HUES6 (cell line): ENCODE results near the gene HSD17B1.
"Not testable (repeated sequence)": the region's sequence is repeated elsewhere in the genome, so short reads cannot be mapped to it uniquely, and the experiment has no call there.

Source experiments
- H3K27ac ChIP-seq: 2 replicates; pipeline ENCODE4 v1.7.0; 2013; ENCODE audit warnings: low read depth, mild to moderate bottlenecking, low read length, inconsistent platforms
- H3K27me3 ChIP-seq: 2 replicates; pipeline ENCODE4 v1.6.1; 2013; ENCODE audit warnings: low read length; ENCODE audit not compliant: control insufficient read depth, insufficient read depth
- H3K36me3 ChIP-seq: 2 replicates; pipeline ENCODE4 v1.6.1; 2013; ENCODE audit warnings: low read length; ENCODE audit not compliant: control insufficient read depth, insufficient read depth
- H3K4me1 ChIP-seq: 2 replicates; pipeline ENCODE4 v1.6.1; 2013; ENCODE audit warnings: low read length; ENCODE audit not compliant: control insufficient read depth, insufficient read depth
- H3K4me3 ChIP-seq: 2 replicates; pipeline ENCODE4 v1.5.1; 2013; ENCODE audit warnings: low read depth, low read length
- H3K9ac ChIP-seq: one replicate; pipeline ENCODE4 v1.6.1; 2013; ENCODE audit warnings: mild to moderate bottlenecking, low read length
- H3K9me3 ChIP-seq: 2 replicates; pipeline ENCODE4 v1.6.1; 2013; ENCODE audit warnings: low read depth, low read length; ENCODE audit not compliant: control insufficient read depth, insufficient read depth

The HSD17B1 gene, protein sequence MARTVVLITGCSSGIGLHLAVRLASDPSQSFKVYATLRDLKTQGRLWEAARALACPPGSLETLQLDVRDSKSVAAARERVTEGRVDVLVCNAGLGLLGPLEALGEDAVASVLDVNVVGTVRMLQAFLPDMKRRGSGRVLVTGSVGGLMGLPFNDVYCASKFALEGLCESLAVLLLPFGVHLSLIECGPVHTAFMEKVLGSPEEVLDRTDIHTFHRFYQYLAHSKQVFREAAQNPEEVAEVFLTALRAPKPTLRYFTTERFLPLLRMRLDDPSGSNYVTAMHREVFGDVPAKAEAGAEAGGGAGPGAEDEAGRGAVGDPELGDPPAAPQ

DNA sequence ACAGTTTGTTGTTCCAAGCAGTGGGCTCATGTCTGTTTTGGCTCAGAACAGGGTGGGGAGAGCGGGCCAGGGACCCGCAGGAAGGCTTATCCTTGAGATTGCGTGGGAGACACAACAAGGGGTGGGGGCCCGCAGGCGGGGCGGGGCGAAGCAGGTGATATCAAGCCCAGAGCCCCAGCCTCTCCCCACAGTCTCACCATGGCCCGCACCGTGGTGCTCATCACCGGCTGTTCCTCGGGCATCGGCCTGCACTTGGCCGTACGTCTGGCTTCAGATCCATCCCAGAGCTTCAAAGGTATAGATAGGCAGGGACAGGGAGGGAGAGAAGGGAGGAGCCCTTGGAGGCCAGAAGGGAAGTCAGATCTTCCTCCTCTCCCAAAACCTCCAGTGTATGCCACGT, at the start of gene HSD17B1:
Gene HSD17B1, plus strand, starts transcription at position 188 of the 400 bp plus-strand sequence. Its CDS starts 11 bp downstream, at position 199.
- H3K27ac ChIP-seq, H3K9ac ChIP-seq, H3K9me3 ChIP-seq, H3K36me3 ChIP-seq, H3K27me3 ChIP-seq: not testable (repeated sequence)
- Histone ChIP-seq H3K4me3 (peak within 1 kb of the TSS; percentile 95), H3K4me1 (peaks cover 16% of the 10 kb centered on the region)

DNA sequence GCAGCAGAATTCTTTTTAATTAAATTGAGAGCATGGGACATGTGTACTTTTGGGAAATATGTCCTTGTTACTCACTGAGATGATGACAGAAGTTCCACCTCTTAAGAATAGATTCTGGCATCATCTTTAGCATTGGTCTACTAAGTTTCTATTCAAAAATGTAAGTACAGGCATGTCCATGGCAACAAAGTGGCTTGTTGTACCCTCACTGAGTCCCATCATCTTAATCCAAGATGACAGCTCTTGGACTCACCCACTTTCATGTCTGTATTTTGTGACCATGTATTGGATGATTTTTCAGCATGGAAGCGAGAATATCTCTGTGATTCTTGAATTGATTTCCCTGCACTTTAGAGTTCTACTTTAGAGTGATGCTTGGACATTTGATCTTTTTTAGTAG, 49.8 kb upstream of the HSD17B1 start:
- H3K9me3 ChIP-seq, result no peaks in the 10 kb centered on the region
- no peak overlapping the region for H3K9ac ChIP-seq
- no peaks in the 10 kb centered on the region for H3K27me3 ChIP-seq
- H3K36me3 ChIP-seq, result peaks cover 63% of the 10 kb centered on the region
- no peak overlapping the region for H3K4me3 ChIP-seq
- no peak overlapping the region for H3K27ac ChIP-seq
- no peaks in the 10 kb centered on the region for H3K4me1 ChIP-seq

DNA sequence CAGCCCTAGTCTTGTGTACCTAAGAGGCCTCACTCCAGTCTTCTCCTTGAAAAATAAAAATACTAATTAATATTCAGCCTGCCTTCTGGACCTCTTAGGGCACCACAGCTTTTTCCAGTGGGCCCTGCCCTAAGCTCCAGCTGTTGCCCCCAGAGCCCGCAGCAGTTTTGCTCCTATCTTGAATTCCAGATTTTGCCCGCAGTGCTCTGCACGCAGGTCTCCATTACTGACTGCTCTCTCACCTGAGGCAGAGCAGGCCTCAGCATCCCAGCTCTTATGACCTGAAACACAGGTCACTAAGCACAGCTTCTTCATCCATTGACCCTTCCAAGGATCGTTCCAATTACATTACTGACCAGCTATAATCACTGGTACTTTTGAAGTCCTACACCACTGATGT, 45.1 kb upstream of the HSD17B1 start:
- no peak overlapping the region for H3K27ac ChIP-seq
- H3K4me1 ChIP-seq, result no peaks in the 10 kb centered on the region
- H3K4me3 ChIP-seq, result no peak overlapping the region
- H3K9ac ChIP-seq, result no peak overlapping the region
- no peaks in the 10 kb centered on the region for H3K27me3 ChIP-seq
- no peaks in the 10 kb centered on the region for H3K9me3 ChIP-seq
- H3K36me3 ChIP-seq, result peaks cover 52% of the 10 kb centered on the region

DNA sequence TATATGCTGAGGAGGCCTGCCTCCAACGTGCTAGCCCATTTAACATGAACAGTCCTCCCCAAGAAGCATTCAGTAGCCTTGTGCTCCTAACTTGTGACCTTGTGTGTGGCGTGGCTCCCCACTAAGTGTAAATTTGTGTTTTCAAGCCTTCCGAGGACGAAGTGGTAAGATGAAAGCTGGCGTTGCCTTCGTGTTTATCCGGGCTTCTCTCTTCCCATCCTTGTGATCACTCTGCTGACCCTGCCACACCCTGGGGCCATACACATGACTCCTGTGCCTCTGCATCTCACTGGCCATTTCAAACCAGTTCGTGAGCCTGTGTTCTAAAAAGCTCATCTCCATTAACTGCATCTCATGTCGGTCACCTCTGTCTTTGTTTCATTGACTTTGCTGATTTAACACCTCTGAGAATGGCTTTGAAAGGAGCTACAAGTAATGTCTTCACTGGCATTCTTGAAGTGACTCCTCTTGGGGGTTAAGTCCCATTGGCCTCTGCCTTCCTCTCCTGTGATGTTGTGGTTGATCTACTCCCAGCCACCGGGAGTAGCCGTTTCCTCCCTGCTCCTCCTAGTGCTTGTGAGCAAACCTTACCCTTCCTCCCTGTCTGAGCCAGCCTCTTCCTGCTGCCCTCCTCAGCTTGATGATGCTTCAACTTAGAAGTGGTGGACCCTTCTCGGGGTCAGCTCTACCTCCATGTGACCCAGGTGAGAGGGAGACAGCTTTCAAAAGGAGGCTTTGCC, 44.1 kb upstream of the HSD17B1 start:
- Histone ChIP-seq H3K4me1 (no peaks in the 10 kb centered on the region), H3K36me3 (peaks cover 47% of the 10 kb centered on the region)

DNA sequence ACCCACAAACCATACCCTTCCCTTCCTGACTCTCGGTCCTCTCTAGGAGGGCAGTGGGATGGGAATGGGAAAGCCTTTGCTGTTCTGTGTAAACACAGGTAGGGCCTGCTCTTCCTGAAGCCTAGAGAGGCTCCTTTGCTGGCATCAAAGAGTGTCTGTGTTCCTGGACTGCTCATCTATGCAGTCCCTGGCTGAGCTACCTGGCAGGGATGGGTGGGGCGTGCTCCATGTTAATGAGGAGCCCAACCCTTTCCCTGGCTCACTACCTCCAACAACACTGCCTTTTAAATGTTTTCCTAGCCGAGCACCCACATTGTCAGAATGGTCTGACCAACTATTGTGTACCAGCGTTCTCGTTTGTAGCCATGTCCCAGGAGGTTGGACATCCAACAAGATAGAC, 43.3 kb upstream of the HSD17B1 start:
- Histone ChIP-seq H3K9ac (no peak overlapping the region), H3K4me3 (no peak overlapping the region), H3K4me1 (no peaks in the 10 kb centered on the region), H3K36me3 (peaks cover 46% of the 10 kb centered on the region), H3K27me3 (no peaks in the 10 kb centered on the region), H3K27ac (no peak overlapping the region), H3K9me3 (no peaks in the 10 kb centered on the region)

More for the DNA sequence above, 44.1 kb upstream of the HSD17B1 start:
- no peak overlapping the region for H3K9ac ChIP-seq
- H3K27ac ChIP-seq, result no peak overlapping the region
- H3K4me3 ChIP-seq, result no peak overlapping the region
- no peaks in the 10 kb centered on the region for H3K9me3 ChIP-seq
- no peaks in the 10 kb centered on the region for H3K27me3 ChIP-seq

DNA sequence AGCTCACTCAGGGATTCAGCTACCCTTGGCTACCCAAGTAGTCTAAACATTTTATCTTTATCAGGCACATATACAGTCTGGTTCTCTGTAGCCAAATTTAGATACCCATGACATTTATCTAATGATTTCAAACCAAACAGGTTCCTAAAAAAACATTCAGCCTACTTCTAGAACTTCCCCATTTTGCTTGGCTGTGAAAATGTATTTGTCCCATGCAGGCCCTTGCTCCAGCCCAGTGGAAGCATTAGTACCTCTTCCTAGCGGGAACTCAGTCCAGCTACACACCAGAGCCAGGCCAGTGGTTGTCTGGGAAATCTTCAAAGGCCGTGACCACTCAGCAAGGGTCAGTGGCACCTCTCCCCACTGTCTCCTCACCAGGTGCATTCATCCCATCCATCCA, 42.9 kb upstream of the HSD17B1 start:
- Histone ChIP-seq H3K4me1 (no peaks in the 10 kb centered on the region), H3K36me3 (peaks cover 46% of the 10 kb centered on the region), H3K9ac (no peak overlapping the region), H3K9me3 (no peaks in the 10 kb centered on the region), H3K27ac (no peak overlapping the region), H3K4me3 (no peak overlapping the region), H3K27me3 (no peaks in the 10 kb centered on the region)

DNA sequence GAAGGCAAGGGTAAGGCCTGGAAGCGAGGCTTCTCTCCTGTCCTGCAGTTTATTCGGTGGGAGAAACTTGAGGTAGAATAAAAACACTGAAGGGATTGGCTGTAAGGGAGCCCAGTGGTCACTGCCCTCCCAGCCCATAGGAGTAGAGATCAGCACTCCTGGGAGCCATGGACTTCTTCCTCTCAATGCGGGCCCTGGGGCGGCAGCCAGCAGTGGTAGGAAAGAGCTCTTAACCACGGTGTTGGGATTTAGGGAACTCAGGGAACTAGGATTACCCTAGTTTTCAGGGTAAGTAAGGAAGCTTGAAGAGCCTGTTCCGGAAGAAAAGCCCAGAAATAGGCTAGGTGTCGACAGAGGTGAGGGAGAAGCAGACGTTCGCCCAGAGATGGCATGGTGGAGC, 40.5 kb upstream of the HSD17B1 start:
- Histone ChIP-seq H3K27ac (no peak overlapping the region), H3K36me3 (peaks cover 48% of the 10 kb centered on the region), H3K9ac (no peak overlapping the region), H3K27me3 (no peaks in the 10 kb centered on the region), H3K9me3 (no peaks in the 10 kb centered on the region), H3K4me1 (no peaks in the 10 kb centered on the region; the same call in 1 of the 2 replicates), H3K4me3 (no peak overlapping the region)

DNA sequence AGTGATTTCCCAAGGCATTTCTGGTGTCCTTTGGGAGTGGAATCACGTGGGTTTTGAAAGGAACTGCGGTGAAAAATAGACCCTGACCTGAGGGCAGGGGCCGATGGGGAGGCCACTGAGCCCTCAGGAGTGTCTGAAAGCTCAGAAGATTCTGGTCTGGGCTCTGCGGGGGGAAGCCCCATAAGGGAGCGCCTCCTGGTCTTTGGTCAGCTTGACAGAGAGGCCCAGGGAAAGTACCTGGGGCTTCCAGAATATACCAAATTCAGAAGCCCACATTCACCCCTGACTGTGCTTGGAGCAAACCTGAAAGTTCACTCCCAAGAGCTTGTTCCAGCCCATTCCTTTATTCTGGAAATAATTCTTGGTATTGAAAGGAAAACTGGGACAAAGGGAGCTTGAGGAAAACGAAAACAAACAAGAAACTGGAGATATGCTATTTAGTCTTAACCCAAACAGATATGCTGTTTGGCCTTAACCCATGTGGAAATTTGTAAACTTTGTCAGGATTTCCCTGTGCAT, 39.9 kb upstream of the HSD17B1 start:
- H3K27me3 ChIP-seq, result no peaks in the 10 kb centered on the region
- H3K27ac ChIP-seq, result no peak overlapping the region
- no peaks in the 10 kb centered on the region; the same call in 1 of the 2 replicates for H3K4me1 ChIP-seq
- no peaks in the 10 kb centered on the region for H3K9me3 ChIP-seq
- H3K9ac ChIP-seq, result no peak overlapping the region
- peaks cover 43% of the 10 kb centered on the region for H3K36me3 ChIP-seq
- H3K4me3 ChIP-seq, result no peak overlapping the region

DNA sequence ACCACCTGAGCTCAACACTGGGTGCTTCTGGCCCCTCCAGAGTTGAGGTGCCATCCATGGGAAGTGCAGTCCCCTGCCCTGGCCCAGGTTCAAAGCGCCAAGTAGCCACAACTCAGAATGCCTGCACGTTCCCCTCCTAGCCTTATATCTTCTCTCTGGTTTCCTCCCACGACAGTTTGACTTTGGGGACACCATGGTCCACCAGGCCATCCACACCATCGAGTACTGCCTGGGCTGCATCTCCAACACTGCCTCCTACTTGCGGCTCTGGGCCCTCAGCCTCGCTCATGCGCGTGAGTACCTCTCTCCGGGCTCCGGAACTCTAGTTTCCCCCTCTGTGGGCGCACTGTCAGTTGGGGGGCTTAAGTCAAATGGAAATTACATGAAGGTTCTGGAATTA, 39.0 kb upstream of the HSD17B1 start:
- Histone ChIP-seq H3K4me3 (no peak overlapping the region), H3K27me3 (no peaks in the 10 kb centered on the region), H3K9ac (no peak overlapping the region), H3K9me3 (no peaks in the 10 kb centered on the region), H3K36me3 (peaks cover 38% of the 10 kb centered on the region), H3K27ac (no peak overlapping the region), H3K4me1 (peaks cover 7% of the 10 kb centered on the region)

DNA sequence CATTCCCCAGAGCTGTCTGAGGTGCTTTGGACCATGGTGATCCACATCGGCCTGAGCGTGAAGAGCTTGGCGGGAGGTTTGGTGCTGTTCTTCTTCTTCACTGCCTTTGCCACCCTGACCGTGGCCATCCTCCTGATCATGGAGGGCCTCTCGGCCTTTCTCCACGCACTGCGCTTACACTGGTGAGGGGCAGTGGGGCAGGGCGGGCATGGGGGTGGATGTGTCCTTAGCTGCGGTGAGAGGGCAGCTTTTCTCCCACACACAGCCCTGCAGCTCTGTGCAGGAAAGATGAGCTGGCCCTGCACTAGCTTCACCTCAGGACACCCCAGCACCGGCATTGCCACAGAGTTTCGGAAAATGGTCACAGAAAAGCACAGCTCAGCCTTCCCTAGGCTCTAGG, 38.4 kb upstream of the HSD17B1 start:
- no peaks in the 10 kb centered on the region for H3K9me3 ChIP-seq

DNA sequence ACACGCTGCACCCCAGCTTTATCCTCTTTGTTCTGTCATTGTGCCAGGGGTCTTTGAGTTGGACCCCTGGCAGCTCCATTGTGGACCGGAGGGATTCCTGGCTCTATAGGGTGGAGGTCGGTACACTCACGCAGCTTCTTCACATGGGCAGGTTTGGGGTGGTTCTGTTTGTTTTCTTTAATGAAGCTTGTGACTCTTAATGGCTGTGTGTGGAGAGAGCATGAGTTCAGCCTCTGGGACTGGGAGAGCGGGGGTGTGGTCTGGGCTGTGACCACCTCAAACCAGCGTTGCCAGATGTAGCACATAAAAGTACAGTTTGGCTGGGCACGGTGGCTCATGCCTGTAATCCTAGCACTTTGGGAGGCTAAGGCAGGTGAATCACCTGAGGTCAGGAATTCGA, 37.9 kb upstream of the HSD17B1 start:
- peaks cover 27% of the 10 kb centered on the region for H3K36me3 ChIP-seq
- peaks cover 19% of the 10 kb centered on the region for H3K4me1 ChIP-seq
- no peaks in the 10 kb centered on the region for H3K27me3 ChIP-seq
- no peaks in the 10 kb centered on the region for H3K9me3 ChIP-seq
- no peak overlapping the region for H3K4me3 ChIP-seq
- no peak overlapping the region for H3K9ac ChIP-seq
- H3K27ac ChIP-seq, result no peak overlapping the region

More for the DNA sequence above, 38.4 kb upstream of the HSD17B1 start:
- no peak overlapping the region for H3K9ac ChIP-seq
- H3K4me1 ChIP-seq, result peaks cover 13% of the 10 kb centered on the region
- no peaks in the 10 kb centered on the region for H3K27me3 ChIP-seq
- peaks cover 32% of the 10 kb centered on the region for H3K36me3 ChIP-seq
- no peak overlapping the region for H3K27ac ChIP-seq
- no peak overlapping the region for H3K4me3 ChIP-seq
